RWPE2 (cell line): ENCODE results near the gene APC2.
"Not testable (repeated sequence)": the region's sequence is repeated elsewhere in the genome, so short reads cannot be mapped to it uniquely, and the experiment has no call there.

Source experiments
- ATAC-seq: fragments of 200-7000 bp; cut with Tn5 transposase; 3 replicates; pipeline ENCODE4 v1.9.1; 2021; ENCODE audit warnings: low read depth
- DNase-seq: peaks from one replicate; pipeline ENCODE4 v3.0.0-alpha.2; 2020; ENCODE audit warnings: low spot score
- H3K27ac ChIP-seq: fragments of 450-650 bp; 2 replicates; pipeline ENCODE4 v1.5.1; 2017; ENCODE audit warnings: mild to moderate bottlenecking; ENCODE audit not compliant: poor library complexity, severe bottlenecking
- H3K27me3 ChIP-seq: fragments of 250-450 bp; sonication (Bioruptor Pico); 2 replicates; pipeline ENCODE4 v1.5.1; 2021; ENCODE audit warnings: mild to moderate bottlenecking, moderate library complexity; ENCODE audit not compliant: insufficient read depth, poor library complexity, severe bottlenecking
- H3K36me3 ChIP-seq: fragments of 250-450 bp; sonication (Bioruptor Pico); 2 replicates; pipeline ENCODE4 v1.5.1; 2020; ENCODE audit warnings: low read depth, mild to moderate bottlenecking, moderate library complexity
- H3K4me1 ChIP-seq: fragments of 250-450 bp; sonication (Bioruptor Pico); 2 replicates; pipeline ENCODE4 v1.5.1; 2021; ENCODE audit warnings: mild to moderate bottlenecking, moderate library complexity; ENCODE audit not compliant: insufficient read depth, poor library complexity, severe bottlenecking
- H3K4me3 ChIP-seq: fragments of 250-450 bp; sonication (Bioruptor Pico); 2 replicates; pipeline ENCODE4 v1.5.1; 2021; ENCODE audit warnings: mild to moderate bottlenecking, moderate library complexity; ENCODE audit not compliant: severe bottlenecking
- H3K9me3 ChIP-seq: fragments of 250-450 bp; sonication (Bioruptor Pico); 2 replicates; pipeline ENCODE4 v1.5.1; 2021; ENCODE audit warnings: mild to moderate bottlenecking, moderate library complexity; ENCODE audit not compliant: severe bottlenecking
- CTCF ChIP-seq: fragments of 450-650 bp; IDR thresholded peaks from one replicate; pipeline ENCODE4 v1.5.1; 2017; ENCODE audit warnings: mild to moderate bottlenecking, moderate library complexity; ENCODE audit not compliant: poor library complexity, severe bottlenecking

APC2 gene

GRCh38 chr19:1417145-1417544 is 32.8 kb upstream of the APC2 start:
- no peak for ATAC-seq

GRCh38 chr19:1417681-1418495 is 32.0 kb upstream of the APC2 start:
- no peaks in the 10 kb centered on the region for H3K27me3 ChIP-seq
- no peak for TF ChIP-seq CTCF
- H3K9me3 ChIP-seq, result no peaks in the 10 kb centered on the region
- no peak overlapping the region for H3K4me3 ChIP-seq
- no peak for DNase-seq
- ATAC-seq, result no peak
- H3K4me1 ChIP-seq, result peaks cover 23% of the 10 kb centered on the region
- H3K36me3 ChIP-seq, result peaks cover 72% of the 10 kb centered on the region
- H3K27ac ChIP-seq, result no peak overlapping the region

More at GRCh38 chr19:1417145-1417544, 32.8 kb upstream of the APC2 start:
- no peak for TF ChIP-seq CTCF
- DNase-seq, result no peak
- H3K27me3 ChIP-seq, result no peaks in the 10 kb centered on the region
- no peaks in the 10 kb centered on the region for H3K9me3 ChIP-seq
- H3K4me1 ChIP-seq, result peaks cover 23% of the 10 kb centered on the region
- peaks cover 70% of the 10 kb centered on the region for H3K36me3 ChIP-seq
- no peak overlapping the region for H3K4me3 ChIP-seq
- peak overlapping the region; percentile 74 for H3K27ac ChIP-seq

GRCh38 chr19:1418496-1418775 is 31.5 kb upstream of the APC2 start:
- no peak for ATAC-seq
- Histone ChIP-seq H3K9me3 (no peaks in the 10 kb centered on the region), H3K4me1 (peaks cover 23% of the 10 kb centered on the region), H3K27me3 (no peaks in the 10 kb centered on the region), H3K4me3 (no peak overlapping the region), H3K27ac (no peak overlapping the region), H3K36me3 (peaks cover 72% of the 10 kb centered on the region)
- TF ChIP-seq CTCF, result no peak
- no peak for DNase-seq

- no peak for TF ChIP-seq CTCF
- ATAC-seq (no peak), DNase-seq (no peak)
- H3K4me1 ChIP-seq, result peaks cover 23% of the 10 kb centered on the region
- H3K27me3 ChIP-seq, result no peaks in the 10 kb centered on the region
- no peak overlapping the region for H3K27ac ChIP-seq
- H3K36me3 ChIP-seq, result peaks cover 70% of the 10 kb centered on the region
- no peaks in the 10 kb centered on the region for H3K9me3 ChIP-seq
- H3K4me3 ChIP-seq, result no peak overlapping the region
Observed at GRCh38 chr19:1418951-1419738, 30.8 kb upstream of the APC2 start.

GRCh38 chr19:1420085-1420484 is 29.8 kb upstream of the APC2 start:
- not testable (repeated sequence) for ATAC-seq, H3K4me3 ChIP-seq, H3K9me3 ChIP-seq, H3K27me3 ChIP-seq, DNase-seq, H3K27ac ChIP-seq
- H3K36me3 ChIP-seq, result peaks cover 74% of the 10 kb centered on the region
- H3K4me1 ChIP-seq, result peaks cover 21% of the 10 kb centered on the region
